NK-92 (cell line): ENCODE measurements around the gene RPL41.

Experiments
- DNase-seq: peaks from one replicate; lab custom pipeline; 2025; ENCODE audit not compliant: unreplicated experiment; lab: John Stamatoyannopoulos, UW

The RPL41 gene

DNA sequence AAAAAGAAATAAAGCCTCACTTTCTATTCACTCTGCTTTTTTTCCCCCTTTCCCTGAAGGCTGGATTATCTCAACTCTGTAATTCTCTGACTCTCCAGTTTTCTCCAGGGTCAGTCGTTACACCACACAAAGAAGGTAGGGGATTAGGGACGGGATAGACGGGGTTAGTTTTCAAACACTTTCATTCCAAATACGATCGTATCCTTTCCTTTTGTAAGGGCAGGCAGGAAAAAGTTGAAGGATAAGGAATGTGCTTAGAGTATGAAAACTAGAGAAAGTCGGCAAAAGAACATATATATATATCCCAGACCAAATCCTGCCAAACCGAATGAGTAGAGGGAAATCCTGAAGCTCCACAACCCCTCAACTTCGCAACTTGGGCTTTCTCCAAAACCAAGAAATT lies 11.1 kb downstream of the RPL41 start:
- no peak for DNase-seq

DNA sequence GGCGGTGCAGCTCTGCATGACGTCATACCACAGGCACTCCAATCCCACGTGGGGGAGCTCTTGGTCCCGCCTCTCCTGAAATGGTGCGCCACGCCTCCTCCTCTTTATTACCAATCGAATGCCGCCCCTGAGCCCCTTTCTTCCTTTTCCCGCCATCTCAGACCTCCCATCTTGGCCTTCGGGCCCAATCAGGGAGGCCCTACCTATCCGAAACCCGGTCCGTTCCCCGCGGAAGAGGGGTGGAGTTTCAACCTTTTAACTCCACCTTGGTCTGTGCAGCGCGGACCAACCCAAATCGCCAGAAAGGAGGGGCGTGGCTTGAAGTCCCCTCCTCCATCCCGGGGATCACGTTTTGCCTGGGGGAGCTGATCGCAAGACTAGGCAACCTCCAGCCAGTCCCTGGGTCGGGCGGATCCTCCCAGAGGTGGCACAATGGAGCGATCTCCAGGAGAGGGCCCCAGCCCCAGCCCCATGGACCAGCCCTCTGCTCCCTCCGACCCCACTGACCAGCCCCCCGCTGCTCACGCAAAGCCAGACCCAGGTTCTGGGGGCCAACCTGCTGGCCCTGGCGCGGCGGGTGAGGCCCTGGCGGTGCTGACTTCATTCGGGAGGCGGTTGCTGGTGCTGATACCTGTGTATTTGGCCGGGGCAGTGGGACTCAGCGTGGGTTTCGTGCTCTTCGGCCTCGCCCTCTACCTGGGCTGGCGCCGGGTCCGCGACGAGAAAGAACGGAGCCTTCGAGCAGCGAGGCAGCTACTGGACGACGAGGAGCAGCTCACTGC lies 11.6 kb downstream of the RPL41 start, which contains the start of gene ESYT1:
Gene ESYT1, plus strand, starts transcription at position 380 of the 782 bp plus-strand sequence. Its CDS starts 53 bp downstream, at position 433.
- DNase-seq = peak; percentile 93

DNA sequence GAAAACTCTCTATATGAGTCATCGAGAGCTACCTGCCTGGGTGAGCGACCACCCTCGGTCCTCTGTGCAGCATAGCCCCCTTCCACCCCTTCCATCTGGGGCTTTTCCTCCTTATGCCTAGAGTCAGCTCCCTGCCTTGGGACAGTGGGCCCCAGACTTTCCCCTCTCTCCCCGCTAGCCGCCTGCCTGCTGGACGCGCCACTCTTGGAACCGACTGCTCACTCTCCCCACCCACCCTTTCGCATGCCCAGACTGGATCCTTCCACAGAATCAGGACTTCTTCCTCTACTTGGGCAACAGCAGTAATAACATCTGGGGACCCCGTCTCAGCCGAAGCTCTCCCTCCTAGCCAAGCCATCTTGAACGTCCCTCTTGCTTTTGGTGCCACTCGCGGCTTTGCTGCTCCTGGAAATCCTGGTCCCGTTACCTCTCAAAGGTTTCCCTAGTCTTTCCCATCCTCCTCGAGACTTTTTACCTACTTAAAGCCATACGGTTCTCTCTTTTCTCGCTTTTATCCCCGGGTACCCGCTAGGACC lies 12.3 kb downstream of the RPL41 start:
- no peak for DNase-seq

DNA sequence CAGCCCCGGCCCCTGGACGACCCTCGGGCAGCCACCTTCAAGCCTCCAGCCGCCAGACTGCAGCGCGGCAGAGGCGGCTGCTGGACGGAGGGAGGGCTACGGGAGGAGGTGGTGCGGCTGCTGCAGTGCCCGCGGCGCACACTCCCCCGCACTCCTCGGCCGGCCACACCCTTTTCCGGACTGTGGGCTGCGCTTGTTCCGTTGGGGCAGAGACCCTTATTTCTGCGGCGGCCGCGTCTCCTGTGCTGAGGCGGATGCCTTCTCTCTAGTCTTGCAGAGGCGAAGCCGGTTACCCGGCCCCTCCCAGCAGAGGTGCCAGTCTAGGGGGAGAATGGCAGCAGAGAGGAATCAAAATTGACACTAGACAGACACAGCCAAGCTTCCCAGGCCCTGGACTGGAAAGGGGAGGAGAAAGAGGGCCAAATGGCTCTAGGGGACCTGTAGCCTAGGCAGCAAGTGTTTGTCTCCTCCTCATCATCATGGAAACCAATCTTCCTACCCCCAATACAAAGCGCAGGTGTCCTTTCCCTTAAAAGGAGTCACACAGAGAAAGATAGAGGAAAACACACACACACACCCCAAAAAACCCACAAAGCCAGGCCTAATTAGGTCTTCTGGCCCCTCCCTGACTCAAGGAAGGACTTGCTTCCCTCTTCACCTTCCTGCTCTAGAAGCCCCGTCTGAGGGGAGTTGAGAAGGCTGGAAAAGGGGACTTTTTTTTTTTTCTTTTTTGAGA lies 12.9 kb downstream of the RPL41 start:
- no peak for DNase-seq

DNA sequence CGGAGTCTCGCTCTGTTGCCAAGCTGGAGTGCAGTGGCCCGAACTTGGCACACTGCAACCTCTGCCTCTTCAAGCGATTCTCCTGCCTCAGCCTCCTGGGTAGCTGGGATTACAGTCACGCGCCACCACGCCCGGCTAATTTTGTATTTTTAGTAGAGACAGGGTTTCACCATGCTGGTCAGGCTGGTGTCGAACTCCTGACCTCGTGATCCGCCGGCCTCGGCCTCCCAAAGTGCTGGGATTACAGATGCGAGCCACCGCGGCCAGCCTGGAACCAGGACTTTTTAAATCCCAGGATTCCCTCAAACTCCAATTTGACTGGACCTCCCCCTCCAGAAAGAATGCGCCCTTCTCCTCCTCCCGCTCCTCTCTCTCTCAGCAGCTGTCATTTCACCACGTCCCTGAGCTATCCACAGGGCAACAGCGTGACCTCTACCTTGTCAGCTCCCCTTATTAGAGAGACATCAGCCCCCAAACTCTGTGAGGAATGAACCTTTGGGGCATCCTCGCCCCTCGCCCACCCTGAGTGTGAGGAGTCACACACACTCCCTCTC lies 13.6 kb downstream of the RPL41 start:
- DNase-seq = no peak

DNA sequence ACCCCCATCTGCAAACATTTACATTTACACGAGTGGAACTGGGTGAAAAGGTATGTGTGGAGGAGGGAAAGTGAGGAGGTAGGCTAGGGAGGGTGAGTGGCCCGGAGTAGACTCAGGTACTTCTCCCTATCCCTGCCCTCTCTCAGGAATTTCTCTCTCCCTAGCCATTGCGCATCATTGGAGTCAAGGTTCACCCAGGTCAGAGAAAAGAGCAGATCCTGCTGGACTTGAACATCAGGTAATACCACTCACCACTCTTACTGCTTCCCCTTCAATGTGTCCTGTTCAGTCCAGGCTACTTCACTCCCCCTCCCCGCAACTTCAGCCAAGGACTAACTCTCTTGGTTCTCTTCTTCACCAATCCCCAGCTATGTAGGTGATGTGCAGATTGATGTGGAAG lies 14.4 kb downstream of the RPL41 start:
- no peak for DNase-seq

DNA sequence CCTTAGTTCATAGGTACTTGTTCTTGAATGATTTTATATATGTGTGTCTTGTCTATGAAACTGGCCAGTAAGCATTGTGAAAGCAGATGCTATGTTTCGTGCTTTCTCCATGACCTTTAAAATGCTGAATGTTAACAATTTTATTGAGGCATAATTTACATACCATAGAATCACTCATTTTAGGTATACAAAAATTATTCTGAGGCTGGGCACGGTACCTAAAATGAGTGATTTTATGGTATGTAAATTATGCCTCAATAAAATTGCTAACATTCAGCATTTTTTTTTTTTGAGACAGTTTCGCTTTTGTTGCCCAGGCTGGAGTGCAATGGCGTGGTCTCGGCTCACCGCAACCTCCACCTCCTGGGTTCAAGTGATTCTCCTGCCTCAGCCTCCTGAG lies 18.5 kb downstream of the RPL41 start:
- no peak for DNase-seq

DNA sequence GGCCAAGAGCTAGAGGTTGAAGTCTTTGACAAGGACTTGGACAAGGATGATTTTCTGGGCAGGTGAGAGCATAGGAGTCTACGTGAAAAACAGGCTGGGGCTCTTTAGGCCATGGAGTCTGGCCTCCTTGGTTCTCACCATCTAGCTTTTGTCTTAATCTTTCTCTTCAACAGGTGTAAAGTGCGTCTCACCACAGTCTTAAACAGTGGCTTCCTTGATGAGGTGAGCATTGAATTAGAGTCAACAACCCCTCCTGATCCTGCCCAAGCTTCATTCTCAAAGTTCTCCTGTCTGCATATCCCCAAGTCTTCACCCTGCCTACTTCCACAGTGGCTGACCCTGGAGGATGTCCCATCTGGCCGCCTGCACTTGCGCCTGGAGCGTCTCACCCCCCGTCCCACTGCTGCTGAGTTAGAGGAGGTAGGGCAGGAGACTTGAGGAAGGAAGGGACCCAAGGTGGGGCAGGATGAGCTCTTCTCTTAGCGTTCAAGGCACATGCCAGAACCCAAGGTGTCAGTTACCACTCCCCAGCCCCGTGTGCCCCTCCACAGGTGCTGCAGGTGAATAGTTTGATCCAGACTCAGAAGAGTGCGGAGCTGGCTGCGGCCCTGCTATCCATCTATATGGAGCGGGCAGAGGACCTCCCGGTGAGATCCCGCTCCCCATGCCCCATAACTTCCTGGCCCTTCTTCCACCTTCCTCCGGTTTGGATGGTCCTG lies 21.6 kb downstream of the RPL41 start:
- DNase-seq = no peak

DNA sequence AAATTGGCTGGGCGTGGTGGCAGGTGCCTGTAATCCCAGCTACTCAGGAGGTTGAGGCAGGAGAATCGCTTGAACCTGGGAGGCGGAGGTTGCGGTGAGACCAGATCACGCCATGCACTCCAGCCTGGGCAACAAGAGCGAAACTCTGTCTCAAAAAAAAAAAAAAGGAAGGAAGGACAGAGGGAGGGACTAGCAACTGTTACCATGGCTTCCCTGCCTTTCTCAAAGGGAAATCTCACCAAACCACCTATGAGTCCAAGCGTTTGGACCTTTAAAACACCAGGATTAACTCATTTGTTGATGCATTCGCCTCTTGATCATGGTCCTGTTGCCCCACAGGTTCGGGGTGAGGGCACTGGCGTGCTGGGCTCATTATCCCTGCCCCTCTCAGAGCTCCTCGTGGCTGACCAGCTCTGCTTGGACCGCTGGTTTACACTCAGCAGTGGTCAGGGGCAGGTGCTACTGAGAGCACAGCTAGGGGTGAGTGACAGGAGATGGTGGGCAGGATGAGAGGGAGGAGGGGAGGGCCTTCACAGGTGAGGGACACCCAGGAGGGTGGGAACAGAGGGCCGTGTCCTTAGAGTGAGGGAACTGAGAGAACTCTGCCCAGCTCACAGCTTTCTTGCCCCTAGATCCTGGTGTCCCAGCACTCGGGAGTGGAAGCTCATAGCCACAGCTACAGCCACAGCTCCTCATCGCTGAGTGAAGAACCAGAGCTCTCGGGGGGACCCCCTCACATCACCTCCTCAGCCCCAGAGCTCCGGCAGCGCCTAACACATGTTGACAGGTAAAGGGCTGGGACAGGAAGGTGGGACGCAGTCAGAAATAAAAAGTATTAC lies 25.7 kb downstream of the RPL41 start:
- DNase-seq = no peak

DNA sequence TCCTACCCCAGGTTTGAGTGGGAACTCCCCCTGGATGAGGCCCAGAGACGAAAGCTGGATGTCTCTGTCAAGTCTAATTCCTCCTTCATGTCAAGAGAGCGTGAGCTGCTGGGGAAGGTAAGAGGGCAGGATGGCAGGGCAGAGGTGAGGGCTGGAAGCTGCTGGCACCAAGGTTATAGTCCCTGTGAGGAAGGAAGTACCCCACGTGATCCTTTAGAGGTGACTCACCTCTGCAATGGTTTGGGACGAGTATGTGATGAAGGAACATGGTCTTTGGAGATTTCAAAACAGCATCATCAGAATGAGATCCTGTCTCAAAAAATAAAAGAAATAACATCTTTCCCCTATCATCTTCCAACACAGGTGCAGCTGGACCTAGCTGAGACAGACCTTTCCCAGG lies 26.8 kb downstream of the RPL41 start:
- DNase-seq = no peak

DNA sequence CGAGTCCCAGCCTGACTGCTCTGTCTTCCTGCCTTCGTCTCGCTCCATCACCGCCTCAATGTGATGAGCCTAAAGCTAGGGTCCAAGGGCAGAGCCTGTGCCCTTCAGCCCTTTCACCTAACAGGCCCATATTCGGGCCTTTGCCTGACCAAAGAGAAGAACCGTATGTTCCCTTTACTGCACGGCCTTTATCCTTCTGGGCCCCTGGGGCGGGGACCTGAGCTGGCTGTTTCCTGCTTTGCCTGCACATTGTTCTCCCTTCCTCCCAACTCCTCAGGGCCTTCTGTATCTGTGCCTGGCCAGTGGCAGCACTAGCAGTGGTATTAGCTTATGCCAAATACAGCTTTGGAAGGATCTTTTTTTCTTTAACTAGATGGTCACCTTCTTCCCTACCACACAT lies 27.4 kb downstream of the RPL41 start:
- no peak for DNase-seq

DNA sequence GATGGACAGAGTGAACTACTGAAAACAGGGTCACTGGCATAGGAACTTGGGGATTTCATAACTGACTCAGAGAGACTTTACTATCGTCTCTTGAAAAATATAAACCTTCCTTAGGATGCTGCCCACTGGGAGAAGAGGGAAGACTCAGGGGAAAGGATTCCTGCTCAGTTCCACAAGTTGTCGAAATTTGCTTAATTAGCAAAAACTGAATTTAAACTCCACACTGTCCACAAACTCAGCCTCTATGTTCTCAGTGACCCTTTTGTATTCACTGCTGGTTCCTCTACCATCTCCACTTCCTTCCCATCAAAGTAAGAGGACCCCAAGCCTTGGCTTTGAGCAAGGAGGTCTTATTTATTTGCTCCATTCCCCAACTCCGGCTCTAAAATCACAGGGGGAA lies 28.8 kb downstream of the RPL41 start:
- DNase-seq = no peak

DNA sequence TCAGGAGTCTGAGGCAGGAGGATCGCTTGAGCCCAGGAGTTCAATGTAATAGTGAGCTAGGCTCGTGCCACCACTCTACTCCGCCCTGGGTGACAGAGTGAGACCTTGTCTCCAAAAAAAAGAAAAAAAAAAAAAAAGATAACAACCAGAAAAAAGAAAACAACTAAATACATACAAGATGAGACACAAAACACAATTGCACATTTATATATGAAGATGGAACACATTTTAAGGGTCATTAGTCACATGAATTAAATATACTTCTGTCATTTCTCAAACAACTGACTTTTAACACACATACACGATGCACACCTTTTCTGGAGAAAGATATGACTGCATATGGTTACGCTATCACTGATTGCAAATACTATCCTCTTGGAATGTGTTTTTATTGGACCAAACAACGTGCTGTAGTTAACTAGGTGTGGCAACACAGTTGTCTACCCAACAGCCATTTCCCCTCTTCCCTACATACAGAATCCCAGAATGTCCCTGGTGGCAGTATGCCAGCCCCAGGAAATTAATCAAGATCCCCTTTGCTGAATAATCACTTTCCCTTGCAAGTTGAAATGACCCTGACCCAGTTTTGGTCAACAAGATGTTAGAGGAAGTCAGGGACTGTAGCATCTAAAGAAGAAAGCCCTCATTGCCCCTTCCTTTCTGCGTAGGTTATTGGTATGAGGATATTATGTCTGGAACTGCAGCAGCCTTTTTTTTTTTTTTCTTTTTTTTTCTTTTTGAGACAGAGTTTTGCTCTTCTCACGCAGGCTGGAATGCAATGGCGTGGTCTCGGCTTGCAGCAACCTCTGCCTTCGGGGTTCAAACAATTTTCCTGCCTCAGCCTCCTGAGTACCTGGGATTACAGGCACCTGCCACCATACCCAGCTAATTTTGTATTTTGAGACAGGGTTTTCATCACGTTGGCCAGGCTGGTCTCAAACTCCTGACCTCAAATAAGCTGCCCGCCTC lies 30.3 kb downstream of the RPL41 start:
- no peak for DNase-seq

DNA sequence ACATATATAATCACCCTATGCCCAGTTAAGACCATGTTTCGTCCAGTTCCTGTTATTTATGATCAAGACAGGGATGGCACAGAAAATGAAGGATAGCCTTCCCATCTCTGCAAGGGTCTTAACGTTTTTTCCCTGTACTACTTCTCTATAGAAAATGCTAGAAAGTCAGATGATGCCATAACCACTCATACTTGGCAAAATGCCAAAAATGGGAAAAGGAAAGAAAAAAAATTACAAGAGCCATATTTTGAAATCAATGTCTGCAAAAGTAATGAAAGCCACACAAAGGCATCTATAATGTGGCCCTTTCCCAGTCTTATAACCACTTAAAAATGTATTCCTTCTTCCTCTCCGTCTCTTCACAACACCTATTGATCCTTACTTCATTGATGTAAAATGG lies 34.1 kb downstream of the RPL41 start:
- DNase-seq = no peak

DNA sequence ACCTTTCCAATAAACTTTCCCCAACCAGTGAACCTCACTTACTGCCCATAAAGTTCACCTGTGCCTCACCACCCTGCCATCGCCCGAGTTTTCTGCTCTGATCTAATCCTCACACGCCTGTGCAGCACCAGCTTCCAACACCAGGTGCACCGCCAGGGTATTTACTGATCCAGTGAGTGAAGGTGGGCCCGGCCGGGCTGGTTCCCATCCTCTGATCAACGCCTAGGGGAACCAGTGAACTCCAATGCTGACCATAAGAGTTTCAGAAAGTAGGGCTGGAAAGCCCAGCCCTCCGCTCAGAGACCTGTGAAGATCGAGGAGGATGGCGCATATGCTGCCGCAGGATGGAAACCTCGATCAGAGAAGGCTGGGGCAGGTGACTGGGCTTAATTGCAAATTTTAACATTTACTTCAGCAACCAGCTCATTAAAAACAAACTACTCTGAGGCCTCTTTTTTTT lies 35.3 kb downstream of the RPL41 start:
- no peak for DNase-seq

DNA sequence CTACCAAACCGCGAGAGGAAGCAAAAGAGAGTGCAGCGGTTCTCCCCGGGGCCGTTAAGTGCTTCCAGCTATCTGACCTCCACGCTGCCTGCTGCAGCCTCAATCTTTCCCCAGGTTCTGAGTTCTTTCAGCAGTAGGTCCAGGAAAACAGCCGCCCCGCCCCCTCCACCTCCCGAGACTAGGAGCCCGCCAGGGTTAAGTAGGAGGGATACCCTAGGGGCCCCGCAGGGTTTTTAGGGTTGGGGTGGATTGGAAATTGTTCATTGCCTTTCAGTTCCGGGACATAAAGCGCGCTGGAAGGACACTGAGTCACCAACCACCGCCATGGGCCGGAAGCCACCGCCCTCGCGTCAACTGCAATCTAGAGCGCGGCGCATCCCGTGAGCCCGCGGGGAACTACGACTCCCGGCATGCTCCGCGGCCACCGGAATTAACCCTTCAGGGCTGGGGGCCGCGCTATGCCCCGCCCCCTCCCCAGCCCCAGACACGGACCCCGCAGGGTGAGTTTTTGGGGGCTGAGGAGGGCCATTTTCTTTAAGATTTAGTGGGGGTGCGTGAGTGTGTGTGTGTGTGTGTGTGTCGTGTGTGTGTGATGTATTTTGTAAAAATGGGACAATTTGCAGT lies 35.8 kb downstream of the RPL41 start, which contains the start of gene MYL6B:
Gene MYL6B, plus strand, starts transcription at position 456 of the 624 bp plus-strand sequence. CDS start 1,332 bp downstream, outside the sequence.
- DNase-seq = peak; percentile 55

DNA sequence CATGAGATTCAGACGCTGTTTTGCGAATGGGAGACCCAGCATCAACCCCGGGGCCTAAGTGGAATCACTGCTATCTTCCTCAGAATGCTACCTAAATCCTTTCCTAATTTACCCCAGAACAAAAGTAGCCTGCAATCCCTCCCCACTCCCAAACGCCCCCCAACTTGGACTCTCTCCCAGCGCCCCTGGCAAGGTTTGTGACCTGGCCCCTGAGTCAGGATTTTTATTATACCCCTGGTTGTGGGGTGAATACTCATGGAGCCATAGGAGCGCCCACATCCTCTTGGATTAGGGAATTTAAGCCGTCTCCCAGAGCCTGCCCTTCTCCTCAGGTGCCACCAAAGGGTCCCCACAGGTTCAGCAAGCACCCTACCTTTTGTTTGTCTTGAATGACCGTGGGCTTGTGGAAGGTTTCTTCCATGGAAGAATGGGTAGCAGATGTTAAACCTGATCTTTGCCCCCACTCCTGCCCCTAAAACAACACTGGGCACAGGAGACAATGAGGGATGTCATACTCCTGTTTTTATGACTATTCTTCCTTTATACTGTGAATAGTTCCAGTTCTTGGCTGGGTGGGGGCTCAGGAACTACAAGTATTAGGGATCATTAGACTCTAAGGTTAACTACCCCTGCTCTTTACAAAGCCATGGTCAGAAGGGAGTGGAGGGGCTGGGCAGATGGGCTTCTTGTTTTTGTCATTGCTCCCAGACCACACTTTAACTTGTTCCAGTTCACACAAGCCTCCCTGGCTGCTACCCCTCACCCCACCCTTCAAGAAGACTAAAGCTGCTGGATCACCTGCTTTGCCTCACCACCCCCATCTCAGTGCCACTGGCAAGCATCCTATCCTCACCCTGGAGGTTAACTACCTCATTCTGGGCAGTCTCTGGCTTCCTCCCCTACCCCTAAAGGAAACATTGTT lies 36.6 kb downstream of the RPL41 start:
- no peak for DNase-seq
